SK-N-SH (cell line): Measurements from ENCODE around the gene ARFGAP1. TPM values are rescaled to one million over a fixed set of nuclear protein-coding genes. Genes with fewer than 3 reads are reported as not detected.

Experiments used
- CTCF ChIA-PET: fragments of 300-600, 350-600 bp; formaldehyde crosslinking; extraction: SDS; loops from one replicate; lab custom pipeline; 2021; lab: Yijun Ruan, JAX
- POLR2A ChIA-PET: fragments of 350-600 bp; sonication (Branson Sonifier 250); formaldehyde crosslinking; extraction: SDS; loops from one replicate; lab custom pipeline; 2020; ENCODE audit warnings: antibody characterized with exemption, inconsistent platforms; lab: Yijun Ruan, JAX
- DNase-seq: peaks from one replicate; pipeline ENCODE4 v3.0.0; 2012
- H2AFZ ChIP-seq: fragments of 200-600 bp; sonication (generic); 2 replicates; pipeline ENCODE4 v1.8.1; 2016; ENCODE audit warnings: antibody characterized with exemption, mild to moderate bottlenecking, low read depth
- H3F3A ChIP-seq: fragments of 200-600 bp; sonication (generic); replicated peaks from 2 replicates; pipeline ENCODE3; 2016; ENCODE audit warnings: antibody characterized with exemption, mild to moderate bottlenecking; ENCODE audit not compliant: insufficient read depth
- H3K27ac ChIP-seq, 2 experiments: fragments of 200-500 bp in 1 of 2; fragments of 200-600 bp in 1 of 2; sonication (Bioruptor generic) in 1 of 2; sonication (generic), shearing (Covaris generic) in 1 of 2; 2 replicates each; pipeline versions ENCODE4 v1.5.1 to v1.6.1; 2014 to 2016; ENCODE audit warnings: low read depth in 2 of 2, inconsistent platforms in 1 of 2, low read length in 1 of 2, mild to moderate bottlenecking in 1 of 2, mixed read lengths in 1 of 2
- H3K27me3 ChIP-seq: fragments of 200-600 bp; sonication (generic), shearing (Covaris generic); 2 replicates; pipeline ENCODE4 v1.6.1; 2016; ENCODE audit warnings: mixed run types; ENCODE audit not compliant: insufficient read depth
- H3K36me3 ChIP-seq, 2 experiments: fragments of 200-500 bp in 1 of 2; fragments of 200-600 bp in 1 of 2; sonication (Bioruptor generic) in 1 of 2; sonication (generic) in 1 of 2; replicated peaks in 1 of 2; 2 replicates each; pipeline versions ENCODE3 to v1.5.1; 2014 to 2016; ENCODE audit warnings: low read length in 1 of 2, mild to moderate bottlenecking in 1 of 2; ENCODE audit not compliant: insufficient read depth in 2 of 2, control insufficient read depth in 1 of 2
- H3K4me1 ChIP-seq, 2 experiments: fragments of 200-500 bp in 1 of 2; fragments of 200-600 bp in 1 of 2; sonication (Bioruptor generic) in 1 of 2; sonication (generic), shearing (Covaris generic) in 1 of 2; 2 replicates each; pipeline versions ENCODE4 v1.5.1 to v1.6.1; 2014 to 2016; ENCODE audit warnings: low read depth in 1 of 2, low read length in 1 of 2, mixed run types in 1 of 2; ENCODE audit not compliant: insufficient read depth in 2 of 2, control insufficient read depth in 1 of 2
- H3K4me2 ChIP-seq: fragments of 200-600 bp; sonication (generic), shearing (Covaris generic); 2 replicates; pipeline ENCODE4 v1.6.1; 2017; ENCODE audit warnings: mixed run types
- H3K4me3 ChIP-seq, 2 experiments: fragments of 200-500 bp in 1 of 2; fragments of 200-600 bp in 1 of 2; sonication (Bioruptor generic) in 1 of 2; sonication (generic), shearing (Covaris generic) in 1 of 2; 2 replicates each; pipeline versions ENCODE4 v1.5.1 to v1.8.1; 2014 to 2016; ENCODE audit warnings: low read depth in 2 of 2, inconsistent platforms in 1 of 2, low read length in 1 of 2, mild to moderate bottlenecking in 1 of 2, mixed read lengths in 1 of 2, moderate library complexity in 1 of 2
- H3K79me2 ChIP-seq: fragments of 200-600 bp; sonication (generic); 2 replicates; pipeline ENCODE4 v1.8.1; 2017; ENCODE audit warnings: mild to moderate bottlenecking; ENCODE audit not compliant: insufficient read depth
- H3K9ac ChIP-seq: fragments of 200-600 bp; sonication (generic); 2 replicates; pipeline ENCODE4 v1.6.1; 2017; ENCODE audit warnings: mixed run types
- H3K9me2 ChIP-seq: fragments of 200-600 bp; sonication (generic); 2 replicates; pipeline ENCODE4 v1.6.1; 2017; ENCODE audit warnings: mixed run types
- H3K9me3 ChIP-seq: fragments of 200-600 bp; sonication (generic); 2 replicates; pipeline ENCODE4 v1.6.1; 2017; ENCODE audit warnings: mixed run types, mild to moderate bottlenecking, moderate library complexity
- H4K20me1 ChIP-seq: fragments of 200-600 bp; sonication (generic); 2 replicates; pipeline ENCODE4 v1.6.1; 2017; ENCODE audit warnings: mild to moderate bottlenecking, mixed run types; ENCODE audit not compliant: insufficient read depth
- FOSL2 ChIP-seq: IDR thresholded peaks from 2 replicates; pipeline ENCODE4 v1.4.0; 2012; ENCODE audit warnings: low read depth, mild to moderate bottlenecking, moderate library complexity, borderline replicate concordance
- GATA2 ChIP-seq: sonication (generic); formaldehyde crosslinking; IDR thresholded peaks from 2 replicates; pipeline ENCODE4 v1.5.0; 2020; ENCODE audit warnings: mild to moderate bottlenecking, missing genetic modification reagents
- IRF3 ChIP-seq: fragments of 150-350 bp; IDR thresholded peaks from 2 replicates; pipeline ENCODE4 v1.6.1; 2016; ENCODE audit warnings: mild to moderate bottlenecking, low read depth, low read length
- JUND ChIP-seq: IDR thresholded peaks from 2 replicates; pipeline ENCODE4 v1.4.0; 2012
- MAX ChIP-seq: IDR thresholded peaks from 2 replicates; pipeline ENCODE4 v1.4.0; 2012; ENCODE audit warnings: low read depth
- NRF1 ChIP-seq: IDR thresholded peaks from 2 replicates; pipeline ENCODE4 v1.6.1; 2012; ENCODE audit warnings: low read depth, mild to moderate bottlenecking, low read length
- POLR2AphosphoS5 ChIP-seq: IDR thresholded peaks from 2 replicates; pipeline ENCODE4 v1.6.1; 2012; ENCODE audit warnings: low read depth, low read length
- RAD21 ChIP-seq: IDR thresholded peaks from 2 replicates; pipeline ENCODE4 v1.6.1; 2012; ENCODE audit warnings: mild to moderate bottlenecking, low read length
- RFX5 ChIP-seq: IDR thresholded peaks from 2 replicates; pipeline ENCODE4 v1.6.1; 2012; ENCODE audit warnings: mild to moderate bottlenecking, improper control_type of control experiment, low read length
- SIN3A ChIP-seq: IDR thresholded peaks from 2 replicates; pipeline ENCODE4 v1.6.1; 2012; ENCODE audit warnings: low read depth, mild to moderate bottlenecking, low read length, moderate library complexity, borderline replicate concordance
- SMC3 ChIP-seq: IDR thresholded peaks from 2 replicates; pipeline ENCODE4 v1.6.1; 2012; ENCODE audit warnings: low read depth, low read length, improper control_type of control experiment
- TEAD4 ChIP-seq: IDR thresholded peaks from 2 replicates; pipeline ENCODE4 v1.4.0; 2012; ENCODE audit warnings: mild to moderate bottlenecking, borderline replicate concordance; ENCODE audit not compliant: insufficient read depth
- USF1 ChIP-seq: IDR thresholded peaks from 2 replicates; pipeline ENCODE4 v1.4.0; 2012; ENCODE audit warnings: low read depth, borderline replicate concordance
- USF2 ChIP-seq: fragments of 150-350 bp; IDR thresholded peaks from 2 replicates; pipeline ENCODE4 v1.6.1; 2017; ENCODE audit warnings: antibody characterized with exemption, low read length, low read depth, borderline replicate concordance
- YY1 ChIP-seq: IDR thresholded peaks from 2 replicates; pipeline ENCODE4 v1.4.0; 2012; ENCODE audit warnings: low read depth, mild to moderate bottlenecking
- WGBS: methylation state at CpG from one replicate; pipeline ENCODE4 v1.1.6; 2017; ENCODE audit warnings: low lambda C conversion rate; 5-methylcytosine and 5-hydroxymethylcytosine counted together
- polyA plus RNA-seq, 3 experiments: library from polyadenylated mRNA; depleted of rRNA; stranded (reverse); fragments of >200 nt; gene quantifications; 2 replicates each; pipeline ENCODE4 v1.2.3, GENCODE V29; 2012

The ARFGAP1 gene
- polyA plus RNA-seq, 1 of the 3 experiments (the other 2 are of a cell fraction), result 72.7 TPM

GRCh38 chr20:63283397-63284082, 10.9 kb downstream of the ARFGAP1 start:
- POLR2A ChIA-PET, result interaction anchor here (1.2 kb wide), 1 partner anchor 11 kb away, joined by 5 read pairs; the partner anchor contains the start of gene ARFGAP1
- Histone ChIP-seq H3K36me3 (peaks cover 16 to 86% of the 10 kb centered on the region in 2 experiments), H2AFZ (no peak overlapping the region), H3K79me2 (peaks cover 3% of the 10 kb centered on the region; the same call in 1 of the 2 replicates), H3K4me3 (no peak overlapping the region), H3K9me2 (no peaks in the 10 kb centered on the region), H4K20me1 (peaks cover 4% of the 10 kb centered on the region; the same call in 1 of the 2 replicates), H3K4me1 (no peaks in the 10 kb centered on the region), H3F3A (no peaks in the 10 kb centered on the region), H3K27ac (no peak overlapping the region), H3K4me2 (no peak overlapping the region), H3K27me3 (no peaks in the 10 kb centered on the region), H3K9ac (no peak overlapping the region), H3K9me3 (no peaks in the 10 kb centered on the region)
- TF ChIP-seq RFX5 (no peak), YY1 (no peak), JUND (no peak), POLR2AphosphoS5 (no peak), RAD21 (no peak), FOSL2 (no peak), SIN3A (no peak), NRF1 (no peak), GATA2 (CRISPR knock-in tag) (no peak), USF1 (no peak), USF2 (no peak), IRF3 (no peak), MAX (no peak), SMC3 (no peak), TEAD4 (no peak)
- DNase-seq, result no peak
- 95% methylated on average over 21 of the region's 33 CpGs for WGBS
- CTCF ChIA-PET, result interaction anchor here (0.7 to 2.2 kb wide), 4 partner anchors 8 to 98 kb away, joined by 3 to 9 read pairs (median 6); partner anchors contain the start of gene ARFGAP1
